ENCODE results near the gene RGS7BP. TPM values are rescaled to one million over a fixed set of nuclear protein-coding genes. Genes with fewer than 3 reads are reported as not detected.

Gene RGS7BP
- 6.1 and 6.2 TPM in 2 replicates for total RNA-seq

GRCh38 chr5:64505769-64506566 lies at the start of gene RGS7BP:
RGS7BP (plus strand) TSS chr5:64506015; CDS start chr5:64506625, 610 bp downstream.

Other genes with a start within 250 kb of the RGS7BP start
- gene SHISAL2B, start 184.5 kb downstream of the RGS7BP start, total RNA-seq, result not detected in 2 replicates

Measured in smooth muscle cell of the pulmonary artery (primary cell).